B cell (primary cell): Measurements from ENCODE around the gene NOTCH4. TPM values are rescaled to one million over a fixed set of nuclear protein-coding genes. Genes with fewer than 3 reads are reported as not detected.
A peak's percentile ranks its signal among the peaks of the same experiment; 100 is the strongest.

ENCODE experiments used
- ATAC-seq: fragments of 200-7000 bp; cut with Tn5 transposase; one replicate; pipeline ENCODE4 v1.10.0; 2021; ENCODE audit warnings: low read depth, mild to moderate bottlenecking, moderate number of reproducible peaks, moderate library complexity
- CTCF ChIA-PET: fragments of 350-600 bp; sonication (Branson Sonifier 250); formaldehyde crosslinking; loops from one replicate; lab custom pipeline; 2021; ENCODE audit warnings: antibody characterized with exemption, inconsistent platforms; lab: Charles Lee
- POLR2A ChIA-PET: fragments of 350-600 bp; sonication (Branson Sonifier 250); formaldehyde crosslinking; loops from one replicate; lab custom pipeline; 2021; ENCODE audit warnings: antibody characterized with exemption; lab: Charles Lee
- DNase-seq: peaks from one replicate; pipeline ENCODE4 v3.0.0; 2013
- H2AFZ ChIP-seq: 2 replicates; pipeline ENCODE4 v1.6.1; 2012; ENCODE audit warnings: mild to moderate bottlenecking, low read depth, low read length; ENCODE audit not compliant: insufficient read depth, poor library complexity, severe bottlenecking
- H3K27ac ChIP-seq, 2 donors: 1 replicate in 1 of 2; 2 replicates in 1 of 2; pipeline ENCODE4 v1.5.1; 2012 to 2013; ENCODE audit warnings: low read length in 2 of 2, mild to moderate bottlenecking in 2 of 2, moderate library complexity in 1 of 2
- H3K27me3 ChIP-seq, 4 experiments: fragments of 200-600 bp in 1 of 4; sonication (generic) in 1 of 4; replicated peaks in 1 of 4; 1 replicate in 2 of 4; 2 replicates in 2 of 4; pipeline versions ENCODE4 v1.6.1 to v1.7.0; 2013 to 2016; ENCODE audit warnings: low read length in 3 of 4, mild to moderate bottlenecking in 2 of 4, mixed read lengths in 1 of 4, moderate library complexity in 1 of 4; ENCODE audit not compliant: insufficient read depth in 4 of 4, control insufficient read depth in 3 of 4; ENCODE audit errors: control extremely low read depth in 1 of 4
- H3K36me3 ChIP-seq, 2 experiments: replicated peaks in 1 of 2; 1 replicate in 1 of 2; 2 replicates in 1 of 2; pipeline versions ENCODE4 v1.6.1 to v1.7.1; 2013; ENCODE audit warnings: low read length in 1 of 2; ENCODE audit not compliant: insufficient read depth in 2 of 2, control insufficient read depth in 1 of 2; ENCODE audit errors: control extremely low read depth in 1 of 2, extremely low read depth in 1 of 2
- H3K4me1 ChIP-seq, 2 donors: fragments of 200-600 bp in 1 of 2; sonication (generic) in 1 of 2; 1 replicate in 1 of 2; 2 replicates in 1 of 2; pipeline versions ENCODE4 v1.5.1 to v1.6.1; 2013 to 2017; ENCODE audit warnings: low read length in 2 of 2; ENCODE audit not compliant: control insufficient read depth in 2 of 2, insufficient read depth in 2 of 2
- H3K4me2 ChIP-seq: replicated peaks from 2 replicates; pipeline ENCODE3; 2012; ENCODE audit warnings: mild to moderate bottlenecking, low read depth, low read length; ENCODE audit not compliant: poor library complexity, severe bottlenecking
- H3K4me3 ChIP-seq, 5 experiments: fragments of 200-600 bp in 1 of 5; sonication (generic) in 1 of 5; 1 replicate in 3 of 5; 2 replicates in 2 of 5; pipeline versions ENCODE4 v1.5.1 to v1.7.0; 2011 to 2016; ENCODE audit warnings: low read length in 4 of 5, mild to moderate bottlenecking in 4 of 5, low read depth in 2 of 5, control low read depth in 1 of 5, moderate library complexity in 1 of 5; ENCODE audit not compliant: insufficient read depth in 1 of 5; ENCODE audit errors: control extremely low read depth in 1 of 5, extremely low read depth in 1 of 5
- H3K79me2 ChIP-seq: fragments of 200-600 bp; sonication (generic); one replicate; pipeline ENCODE4 v1.6.0; 2016; ENCODE audit warnings: low read length; ENCODE audit not compliant: control insufficient read depth, insufficient read depth
- H3K9ac ChIP-seq: fragments of 200-600 bp; sonication (generic); 2 replicates; pipeline ENCODE4 v1.6.1; 2017; ENCODE audit warnings: mild to moderate bottlenecking, low read length, moderate library complexity
- H3K9me3 ChIP-seq, 3 donors: one replicate each; pipeline versions ENCODE4 v1.6.1 to v1.7.1; 2013; ENCODE audit warnings: low read length in 2 of 3; ENCODE audit not compliant: control insufficient read depth in 2 of 3, insufficient read depth in 1 of 3; ENCODE audit errors: control extremely low read depth in 1 of 3
- H4K20me1 ChIP-seq: 2 replicates; pipeline ENCODE4 v1.6.0; 2012; ENCODE audit warnings: mild to moderate bottlenecking, low read length; ENCODE audit not compliant: insufficient read depth, control insufficient read depth, poor library complexity, severe bottlenecking
- H3K27ac Mint-ChIP-seq: one replicate; pipeline ENCODE4 v1.8.0; 2021; ENCODE audit warnings: mixed read lengths
- H3K27me3 Mint-ChIP-seq: one replicate; pipeline ENCODE4 v1.8.0; 2021; ENCODE audit warnings: mixed read lengths
- H3K4me1 Mint-ChIP-seq: one replicate; pipeline ENCODE4 v1.8.0; 2021; ENCODE audit warnings: mixed read lengths
- H3K4me3 Mint-ChIP-seq: one replicate; pipeline ENCODE4 v1.8.0; 2021; ENCODE audit warnings: mixed read lengths
- H3K9me3 Mint-ChIP-seq: one replicate; pipeline ENCODE4 v1.8.0; 2022; ENCODE audit warnings: mixed read lengths; ENCODE audit not compliant: insufficient read depth
- EZH2 ChIP-seq: IDR thresholded peaks from 2 replicates; pipeline ENCODE4 v1.6.1; 2012; ENCODE audit warnings: borderline replicate concordance, low read depth, mild to moderate bottlenecking, moderate library complexity, low read length; ENCODE audit not compliant: insufficient read depth, poor library complexity, severe bottlenecking
- WGBS: methylation state at CpG from one replicate; pipeline ENCODE4 v1.1.5; 2013; ENCODE audit warnings: missing lambda C conversion rate; ENCODE audit not compliant: insufficient coverage; 5-methylcytosine and 5-hydroxymethylcytosine counted together
- intact Hi-C: fragments of 100-400 bp; cut with micrococcal nuclease; formaldehyde crosslinking; loops from one replicate; pipeline ENCODE4 v1.10.0; 2022
- polyA minus RNA-seq: library from RNA; depleted of rRNA, polyadenylated mRNA; stranded (reverse); fragments of >200 nt; gene quantifications from 2 replicates; pipeline ENCODE4 v1.2.3, GENCODE V29; 2012
- polyA plus RNA-seq: library from polyadenylated mRNA; depleted of rRNA; stranded (reverse); fragments of >200 nt; gene quantifications from 2 replicates; pipeline ENCODE4 v1.2.3, GENCODE V29; 2012
- total RNA-seq, 2 donors: library from RNA; stranded (reverse); fragments of 120-200 nt in 1 of 2; gene quantifications; 1 replicate in 1 of 2; 2 replicates in 1 of 2; pipeline versions ENCODE4 v1.2.3 to v1.2.4, GENCODE V29; 2013 to 2022
- TF ChIP-seq, protein P1 (sequence below): fragments of 200-600 bp; IDR thresholded peaks from one replicate; pipeline ENCODE4 v1.8.0; 2022; ENCODE audit warnings: antibody characterized with exemption, mild to moderate bottlenecking

The NOTCH4 gene
- total RNA-seq (10.2 and 10.3 TPM in 2 replicates), polyA plus RNA-seq (6.3 and 11.5 TPM in 2 replicates), polyA minus RNA-seq (15.6 and 21.7 TPM in 2 replicates)
- 3.8 TPM for total RNA-seq (2013)

DNA sequence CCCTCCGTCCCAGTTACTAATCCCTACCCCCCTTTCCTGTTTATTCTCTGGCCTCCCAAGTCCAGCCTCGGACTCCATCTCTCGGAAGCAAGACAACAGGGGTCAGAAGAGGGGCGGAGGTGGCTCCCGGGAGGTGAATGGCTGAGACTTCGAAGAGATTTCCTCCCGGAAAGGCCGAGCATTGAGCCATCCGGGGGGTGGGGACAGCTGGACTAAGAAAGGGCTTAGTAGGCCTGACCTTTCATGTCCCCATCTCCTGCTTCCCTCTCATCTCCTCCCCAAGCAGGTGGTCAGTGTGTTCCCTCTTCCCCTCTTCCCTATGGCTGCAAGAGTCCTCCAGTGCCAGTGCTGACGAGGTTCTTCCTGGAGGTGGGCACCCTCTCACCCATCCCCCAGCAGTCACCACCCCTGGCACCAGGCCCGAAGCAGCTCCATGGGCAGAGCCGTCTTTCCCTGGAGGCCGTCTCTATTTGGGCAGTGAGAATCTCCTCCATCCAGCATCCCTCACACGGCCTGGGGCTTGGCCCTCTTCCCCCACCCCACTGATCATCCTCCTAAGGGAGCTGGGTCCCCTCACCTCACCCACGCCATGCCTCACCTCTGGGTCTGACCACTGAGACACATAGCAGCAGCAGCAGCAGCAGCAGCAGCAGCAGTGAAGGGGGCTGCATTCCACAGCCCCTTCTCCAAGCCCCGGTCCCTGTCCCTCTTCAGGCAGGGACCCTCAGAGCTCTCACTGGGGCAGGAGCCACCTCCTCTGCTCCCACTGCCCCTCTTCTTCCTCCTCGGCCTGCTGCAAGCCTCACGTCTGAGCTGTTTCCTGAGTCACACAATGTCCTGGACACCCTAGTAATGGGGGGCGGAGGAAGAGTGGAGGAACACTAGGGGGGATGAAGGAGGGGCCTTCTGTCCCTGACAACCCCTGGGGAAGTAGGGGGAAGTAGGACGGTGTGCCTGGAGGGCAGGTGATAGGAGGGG lies at the start of gene NOTCH4:
Gene NOTCH4 (minus strand): TSS at position 810 of the 978 bp plus-strand sequence. CDS start 139 bp downstream, at position 671.
- Mint-ChIP-seq H3K27ac (peak within 1 kb of the TSS; percentile 91), H3K27me3 (no peaks in the 10 kb centered on the region), H3K4me1 (peaks cover 64% of the 10 kb centered on the region), H3K9me3 (no peaks in the 10 kb centered on the region), H3K4me3 (peak within 1 kb of the TSS; percentile 37)
- peak within 1 kb of the TSS; percentile 39 for H3K4me2 ChIP-seq
- H2AFZ ChIP-seq = peak within 1 kb of the TSS; percentile 58
- H3K4me1 ChIP-seq = peaks cover 71 to 77% of the 10 kb centered on the region in 2 donors
- H3K9me3 ChIP-seq = no peaks in the 10 kb centered on the region
- no peaks in the 10 kb centered on the region for H3K27me3 ChIP-seq
- ChIA-PET POLR2A (no interaction called here), CTCF (interaction anchor here (0.7 to 1.5 kb wide), 3 partner anchors 20 to 645 kb away, joined by 3 read pairs; no protein-coding TSS in a partner anchor)
- peak within 1 kb of the TSS; percentile 48 to 66 for H3K27ac ChIP-seq
- H4K20me1 ChIP-seq = no peaks in the 10 kb centered on the region
- no peaks in the 10 kb centered on the region for H3K36me3 ChIP-seq
- no peak within 1 kb of the TSS for H3K4me3 ChIP-seq
- 71% methylated on average over 15 of the region's 20 CpGs for WGBS
- DNase-seq (no peak), ATAC-seq (no peak)
- H3K79me2 ChIP-seq = no peaks in the 10 kb centered on the region
- intact Hi-C loops = no loop called here
- TF ChIP-seq, protein P1, sequence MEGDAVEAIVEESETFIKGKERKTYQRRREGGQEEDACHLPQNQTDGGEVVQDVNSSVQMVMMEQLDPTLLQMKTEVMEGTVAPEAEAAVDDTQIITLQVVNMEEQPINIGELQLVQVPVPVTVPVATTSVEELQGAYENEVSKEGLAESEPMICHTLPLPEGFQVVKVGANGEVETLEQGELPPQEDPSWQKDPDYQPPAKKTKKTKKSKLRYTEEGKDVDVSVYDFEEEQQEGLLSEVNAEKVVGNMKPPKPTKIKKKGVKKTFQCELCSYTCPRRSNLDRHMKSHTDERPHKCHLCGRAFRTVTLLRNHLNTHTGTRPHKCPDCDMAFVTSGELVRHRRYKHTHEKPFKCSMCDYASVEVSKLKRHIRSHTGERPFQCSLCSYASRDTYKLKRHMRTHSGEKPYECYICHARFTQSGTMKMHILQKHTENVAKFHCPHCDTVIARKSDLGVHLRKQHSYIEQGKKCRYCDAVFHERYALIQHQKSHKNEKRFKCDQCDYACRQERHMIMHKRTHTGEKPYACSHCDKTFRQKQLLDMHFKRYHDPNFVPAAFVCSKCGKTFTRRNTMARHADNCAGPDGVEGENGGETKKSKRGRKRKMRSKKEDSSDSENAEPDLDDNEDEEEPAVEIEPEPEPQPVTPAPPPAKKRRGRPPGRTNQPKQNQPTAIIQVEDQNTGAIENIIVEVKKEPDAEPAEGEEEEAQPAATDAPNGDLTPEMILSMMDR = no peak
- no peak for TF ChIP-seq EZH2
- H3K9ac ChIP-seq = no peak within 1 kb of the TSS
